ENCODE data around the gene AMFR. TPM values are rescaled to one million over a fixed set of nuclear protein-coding genes. Genes with fewer than 3 reads are reported as not detected.
A peak's percentile ranks its signal among the peaks of the same experiment; 100 is the strongest.

AMFR gene
- total and polyA plus RNA-seq, 2 of the 13 experiments (the other 11 are each of a cell fraction or from before 2014, with no cell fraction given): 52.9 to 108 TPM

GRCh38 chr16:56357765-56358322 lies 67.5 kb downstream of the AMFR start (continued):
- TF ChIP-seq ZNF777 (CRISPR knock-in tag; IDR thresholded peaks at IDR 0.05) (0 out of 2 replicates have a peak, but pooled peaks have one; percentile 33), RARA (CRISPR knock-in tag; IDR thresholded peaks at IDR 0.05) (no peak), ZNF34 (CRISPR knock-in tag; IDR thresholded peaks at IDR 0.05; ENCODE audit: borderline replicate concordance) (peak; percentile 61; the same call in 1 of the 2 replicates), ESRRA (CRISPR knock-in tag; IDR thresholded peaks at IDR 0.05; ENCODE audit: low read depth) (no peak), IRF2 (CRISPR knock-in tag; IDR thresholded peaks at IDR 0.05) (no peak; the same call in 1 of the 2 replicates), TFDP1 (CRISPR knock-in tag; IDR thresholded peaks at IDR 0.05; ENCODE audit: borderline replicate concordance) (peak; percentile 65), ZNF556 (CRISPR knock-in tag; IDR thresholded peaks at IDR 0.05; ENCODE audit: borderline replicate concordance) (peak; percentile 87; the same call in 1 of the 2 replicates), CEBPZ (IDR thresholded peaks at IDR 0.05; ENCODE audit: low read length) (no peak), ZMYM4 (CRISPR knock-in tag; IDR thresholded peaks at IDR 0.05) (peak; percentile 83), RAD21 (CRISPR knock-in tag; IDR thresholded peaks at IDR 0.05) (peak; percentile 27; the same call in 1 of the 2 replicates), KDM5A (IDR thresholded peaks at IDR 0.05; ENCODE audit: borderline replicate concordance, low read length) (no peak), ONECUT2 (CRISPR knock-in tag; IDR thresholded peaks at IDR 0.05) (no peak), ZNF274 (CRISPR knock-in tag; IDR thresholded peaks at IDR 0.05) (peak; percentile 79; the same call in 1 of the 2 replicates), HOXA9 (CRISPR knock-in tag; IDR thresholded peaks at IDR 0.05; ENCODE audit: borderline replicate concordance) (no peak), KDM5B (CRISPR knock-in tag; IDR thresholded peaks at IDR 0.05; ENCODE audit: borderline replicate concordance) (peak; percentile 76; the same call in 1 of the 2 replicates), ZNF331 (CRISPR knock-in tag; IDR thresholded peaks at IDR 0.05) (peak; percentile 44; the same call in 1 of the 2 replicates)
- TF ChIP-seq, protein P1, sequence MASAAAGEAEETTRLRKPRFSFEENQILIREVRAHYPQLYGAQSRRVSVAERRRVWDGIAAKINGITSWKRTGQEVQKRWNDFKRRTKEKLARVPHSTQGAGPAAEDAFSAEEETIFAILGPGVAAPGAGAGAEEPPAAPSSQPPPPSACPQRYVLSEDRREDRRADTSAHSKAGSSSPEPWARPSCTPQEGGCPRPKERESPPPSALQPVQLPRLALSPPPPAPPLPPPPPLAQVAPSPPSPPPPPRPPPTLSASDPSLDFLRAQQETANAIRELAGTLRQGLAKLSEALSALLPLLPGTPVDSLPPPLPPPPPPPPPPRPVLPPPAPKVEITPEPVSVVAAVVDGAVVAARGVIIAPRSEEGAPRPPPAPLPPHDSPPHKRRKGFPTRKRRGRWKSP (CRISPR knock-in tag; IDR thresholded peaks at IDR 0.05): no peak
- TF ChIP-seq, protein P2, sequence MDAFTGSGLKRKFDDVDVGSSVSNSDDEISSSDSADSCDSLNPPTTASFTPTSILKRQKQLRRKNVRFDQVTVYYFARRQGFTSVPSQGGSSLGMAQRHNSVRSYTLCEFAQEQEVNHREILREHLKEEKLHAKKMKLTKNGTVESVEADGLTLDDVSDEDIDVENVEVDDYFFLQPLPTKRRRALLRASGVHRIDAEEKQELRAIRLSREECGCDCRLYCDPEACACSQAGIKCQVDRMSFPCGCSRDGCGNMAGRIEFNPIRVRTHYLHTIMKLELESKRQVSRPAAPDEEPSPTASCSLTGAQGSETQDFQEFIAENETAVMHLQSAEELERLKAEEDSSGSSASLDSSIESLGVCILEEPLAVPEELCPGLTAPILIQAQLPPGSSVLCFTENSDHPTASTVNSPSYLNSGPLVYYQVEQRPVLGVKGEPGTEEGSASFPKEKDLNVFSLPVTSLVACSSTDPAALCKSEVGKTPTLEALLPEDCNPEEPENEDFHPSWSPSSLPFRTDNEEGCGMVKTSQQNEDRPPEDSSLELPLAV (CRISPR knock-in tag; conservative IDR thresholded peaks at IDR 0.05; ENCODE audit: low read depth): no peak
- TF ChIP-seq, protein P3, sequence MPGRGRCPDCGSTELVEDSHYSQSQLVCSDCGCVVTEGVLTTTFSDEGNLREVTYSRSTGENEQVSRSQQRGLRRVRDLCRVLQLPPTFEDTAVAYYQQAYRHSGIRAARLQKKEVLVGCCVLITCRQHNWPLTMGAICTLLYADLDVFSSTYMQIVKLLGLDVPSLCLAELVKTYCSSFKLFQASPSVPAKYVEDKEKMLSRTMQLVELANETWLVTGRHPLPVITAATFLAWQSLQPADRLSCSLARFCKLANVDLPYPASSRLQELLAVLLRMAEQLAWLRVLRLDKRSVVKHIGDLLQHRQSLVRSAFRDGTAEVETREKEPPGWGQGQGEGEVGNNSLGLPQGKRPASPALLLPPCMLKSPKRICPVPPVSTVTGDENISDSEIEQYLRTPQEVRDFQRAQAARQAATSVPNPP (CRISPR knock-in tag; IDR thresholded peaks at IDR 0.05): no peak
- TF ChIP-seq, protein P4, sequence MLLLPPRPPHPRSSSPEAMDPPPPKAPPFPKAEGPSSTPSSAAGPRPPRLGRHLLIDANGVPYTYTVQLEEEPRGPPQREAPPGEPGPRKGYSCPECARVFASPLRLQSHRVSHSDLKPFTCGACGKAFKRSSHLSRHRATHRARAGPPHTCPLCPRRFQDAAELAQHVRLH (CRISPR knock-in tag; IDR thresholded peaks at IDR 0.05; ENCODE audit: borderline replicate concordance, low read depth): peak; percentile 61; the same call in 1 of the 2 replicates
- TF ChIP-seq, protein P5, sequence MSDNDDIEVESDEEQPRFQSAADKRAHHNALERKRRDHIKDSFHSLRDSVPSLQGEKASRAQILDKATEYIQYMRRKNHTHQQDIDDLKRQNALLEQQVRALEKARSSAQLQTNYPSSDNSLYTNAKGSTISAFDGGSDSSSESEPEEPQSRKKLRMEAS (IDR thresholded peaks at IDR 0.05): peak; percentile 82
